H1 (cell line): ENCODE data around the gene ERGIC3. TPM values are rescaled to one million over a fixed set of nuclear protein-coding genes. Genes with fewer than 3 reads are reported as not detected.
A peak's percentile ranks its signal among the peaks of the same experiment; 100 is the strongest.

Source experiments
- CTCF ChIA-PET: fragments of 300-600 bp; sonication (Branson Sonifier 250); formaldehyde crosslinking; loops from one replicate; lab custom pipeline; 2021; ENCODE audit not compliant: partially characterized antibody; lab: Charles Lee
- POLR2A ChIA-PET: fragments of 300-600 bp; sonication (Branson Sonifier 250); formaldehyde crosslinking; loops from one replicate; lab custom pipeline; 2021; ENCODE audit warnings: inconsistent platforms; ENCODE audit not compliant: partially characterized antibody; lab: Charles Lee
- DNase-seq, 2 experiments: peaks; one replicate each; pipeline versions ENCODE4 v3.0.0 to v3.0.0-alpha.2; 2010 to 2022; ENCODE audit warnings: low spot score in 2 of 2, low read depth in 1 of 2, mixed read lengths in 1 of 2
- FAIRE-seq: peaks from 2 replicates; lab custom pipeline; 2011; peaks lifted over from hg19 to GRCh38; lab: Jason Lieb, UNC
- H2AFZ ChIP-seq: 2 replicates; pipeline ENCODE4 v1.8.1; 2012; ENCODE audit warnings: low read length, inconsistent platforms
- H2AK5ac ChIP-seq: 2 replicates; pipeline ENCODE4 v1.6.1; 2013; ENCODE audit warnings: low read depth, low read length
- H2BK120ac ChIP-seq: replicated peaks from 2 replicates; pipeline ENCODE3; 2013; ENCODE audit warnings: low read depth, low read length, inconsistent platforms
- H2BK12ac ChIP-seq: 2 replicates; pipeline ENCODE4 v1.6.1; 2013; ENCODE audit warnings: low read depth, low read length
- H2BK15ac ChIP-seq: 2 replicates; pipeline ENCODE4 v1.6.1; 2013; ENCODE audit warnings: low read length
- H2BK20ac ChIP-seq: 2 replicates; pipeline ENCODE4 v1.6.1; 2013; ENCODE audit warnings: low read length
- H2BK5ac ChIP-seq: 2 replicates; pipeline ENCODE4 v1.6.1; 2013; ENCODE audit warnings: low read depth, low read length
- H3K14ac ChIP-seq: 2 replicates; pipeline ENCODE4 v1.6.1; 2013; ENCODE audit warnings: inconsistent platforms; ENCODE audit not compliant: insufficient read length
- H3K18ac ChIP-seq: 2 replicates; pipeline ENCODE4 v1.6.1; 2013; ENCODE audit warnings: low read length; ENCODE audit errors: extremely low read depth
- H3K23ac ChIP-seq: 2 replicates; pipeline ENCODE4 v1.6.1; 2013; ENCODE audit warnings: inconsistent platforms; ENCODE audit not compliant: insufficient read length
- H3K23me2 ChIP-seq: 2 replicates; pipeline ENCODE4 v1.6.1; 2013; ENCODE audit warnings: low read depth, low read length
- H3K27ac ChIP-seq: 2 replicates; pipeline ENCODE4 v1.6.1; 2011; ENCODE audit warnings: low read depth, low read length, inconsistent platforms
- H3K27me3 ChIP-seq, 4 experiments: replicated peaks in 1 of 4; 1 replicate in 1 of 4; 2 replicates in 3 of 4; pipeline versions ENCODE4 v1.6.1 to v1.8.1; 2011 to 2013; ENCODE audit warnings: low read length in 3 of 4, mild to moderate bottlenecking in 3 of 4, inconsistent platforms in 2 of 4, mixed read lengths in 2 of 4, moderate library complexity in 1 of 4; ENCODE audit not compliant: control insufficient read depth in 3 of 4, insufficient read depth in 3 of 4; ENCODE audit errors: extremely low read depth in 1 of 4
- H3K36me3 ChIP-seq, 4 experiments: 2 replicates each; pipeline versions ENCODE4 v1.6.1 to v1.8.1; 2011 to 2013; ENCODE audit warnings: mild to moderate bottlenecking in 4 of 4, low read length in 3 of 4, moderate library complexity in 2 of 4, control low read depth in 1 of 4, inconsistent platforms in 1 of 4; ENCODE audit not compliant: insufficient read depth in 4 of 4, control insufficient read depth in 2 of 4
- H3K4ac ChIP-seq: replicated peaks from 2 replicates; pipeline ENCODE3; 2013; ENCODE audit warnings: low read length, low read depth, mixed read lengths, inconsistent platforms; ENCODE audit not compliant: insufficient read length
- H3K4me1 ChIP-seq, 4 experiments: replicated peaks in 1 of 4; 1 replicate in 1 of 4; 2 replicates in 3 of 4; pipeline versions ENCODE4 v1.6.1 to v1.8.1; 2011 to 2013; ENCODE audit warnings: low read length in 3 of 4, inconsistent platforms in 2 of 4, mixed read lengths in 1 of 4; ENCODE audit not compliant: insufficient read depth in 4 of 4, control insufficient read depth in 3 of 4
- H3K4me2 ChIP-seq, 2 experiments: 2 replicates each; pipeline versions ENCODE4 v1.6.1 to v1.8.1; 2011 to 2013; ENCODE audit warnings: low read depth in 2 of 2, low read length in 2 of 2, control low read depth in 1 of 2, inconsistent platforms in 1 of 2, mild to moderate bottlenecking in 1 of 2; ENCODE audit not compliant: insufficient read depth in 1 of 2
- H3K4me3 ChIP-seq, 4 experiments: fragments of 200-600, 300-600 bp in 1 of 4; sonication (generic), shearing (Covaris generic), sonication (Bioruptor Twin) in 1 of 4; 2 replicates each; pipeline versions ENCODE4 v1.5.1 to v1.8.1; 2011 to 2016; ENCODE audit warnings: low read length in 4 of 4, low read depth in 3 of 4, control low read depth in 2 of 4, inconsistent platforms in 2 of 4, mild to moderate bottlenecking in 2 of 4, mixed read lengths in 1 of 4, moderate library complexity in 1 of 4; ENCODE audit not compliant: insufficient read depth in 2 of 4; ENCODE audit errors: extremely low read depth in 1 of 4
- H3K56ac ChIP-seq: replicated peaks from 2 replicates; pipeline ENCODE3; 2013; ENCODE audit warnings: low read depth, mild to moderate bottlenecking, mixed read lengths, low read length, inconsistent platforms; ENCODE audit not compliant: insufficient read length
- H3K79me1 ChIP-seq: 2 replicates; pipeline ENCODE4 v1.6.1; 2013; ENCODE audit warnings: low read depth, low read length, control low read depth
- H3K79me2 ChIP-seq, 2 experiments: 2 replicates each; pipeline versions ENCODE4 v1.6.1 to v1.8.1; 2012 to 2013; ENCODE audit warnings: low read length in 2 of 2, mild to moderate bottlenecking in 2 of 2, inconsistent platforms in 1 of 2; ENCODE audit not compliant: insufficient read depth in 2 of 2, control insufficient read depth in 1 of 2
- H3K9ac ChIP-seq, 4 experiments: replicated peaks in 1 of 4; 1 replicate in 1 of 4; 2 replicates in 3 of 4; pipeline versions ENCODE4 v1.6.1 to v1.8.1; 2011 to 2013; ENCODE audit warnings: low read depth in 3 of 4, low read length in 3 of 4, control low read depth in 2 of 4, mild to moderate bottlenecking in 2 of 4, moderate library complexity in 2 of 4, inconsistent platforms in 1 of 4; ENCODE audit errors: extremely low read depth in 1 of 4
- H3K9me3 ChIP-seq, 2 experiments: 2 replicates each; pipeline versions ENCODE4 v1.6.1 to v1.8.1; 2012 to 2013; ENCODE audit warnings: mild to moderate bottlenecking in 2 of 2, moderate library complexity in 2 of 2, control low read depth in 1 of 2, inconsistent platforms in 1 of 2, low read depth in 1 of 2, low read length in 1 of 2, mixed read lengths in 1 of 2; ENCODE audit not compliant: insufficient read depth in 2 of 2
- H4K20me1 ChIP-seq, 2 experiments: replicated peaks in 1 of 2; 2 replicates each; pipeline versions ENCODE3 to v1.8.1; 2011 to 2013; ENCODE audit warnings: inconsistent platforms in 2 of 2, low read length in 2 of 2, mild to moderate bottlenecking in 1 of 2; ENCODE audit not compliant: insufficient read depth in 2 of 2, control insufficient read depth in 1 of 2
- H4K5ac ChIP-seq: 2 replicates; pipeline ENCODE4 v1.6.1; 2013; ENCODE audit warnings: low read length, low read depth, mixed read lengths, inconsistent platforms; ENCODE audit not compliant: insufficient read length
- H4K8ac ChIP-seq: 2 replicates; pipeline ENCODE4 v1.8.0; 2013; ENCODE audit warnings: mild to moderate bottlenecking, moderate library complexity, low read length, inconsistent platforms; ENCODE audit not compliant: insufficient read depth; ENCODE audit errors: extremely low read depth
- H4K91ac ChIP-seq: replicated peaks from 2 replicates; pipeline ENCODE3; 2013; ENCODE audit warnings: low read length, mixed read lengths, inconsistent platforms; ENCODE audit not compliant: insufficient read length
- CTBP2 ChIP-seq: IDR thresholded peaks from 2 replicates; pipeline ENCODE4 v1.7.0; 2011; ENCODE audit warnings: borderline replicate concordance, mild to moderate bottlenecking, moderate library complexity, mixed read lengths, low read length; ENCODE audit not compliant: insufficient read depth, insufficient read length
- GABPA ChIP-seq: IDR thresholded peaks from 2 replicates; pipeline ENCODE4 v1.6.1; 2011; ENCODE audit warnings: mild to moderate bottlenecking, low read length, moderate library complexity, borderline replicate concordance; ENCODE audit not compliant: insufficient read depth
- NRF1 ChIP-seq: IDR thresholded peaks from 2 replicates; pipeline ENCODE4 v1.6.1; 2011; ENCODE audit warnings: mild to moderate bottlenecking, low read depth, low read length, improper control_type of control experiment
- PHF8 ChIP-seq: fragments of 200-600 bp; sonication (generic); conservative IDR thresholded peaks from 2 replicates; pipeline ENCODE4 v1.7.1; 2012; ENCODE audit warnings: low read depth, mild to moderate bottlenecking, inconsistent platforms, low read length, moderate library complexity
- POU5F1 ChIP-seq: IDR thresholded peaks from 2 replicates; pipeline ENCODE4 v1.6.1; 2011; ENCODE audit warnings: low read depth, mild to moderate bottlenecking, low read length, moderate library complexity
- RAD21 ChIP-seq, 2 experiments: IDR thresholded peaks in 1 of 2; conservative IDR thresholded peaks in 1 of 2; 2 replicates each; pipeline ENCODE4 v1.6.1; 2011; ENCODE audit warnings: low read depth in 2 of 2, low read length in 2 of 2, improper control_type of control experiment in 1 of 2, inconsistent platforms in 1 of 2, mild to moderate bottlenecking in 1 of 2, moderate library complexity in 1 of 2
- SUZ12 ChIP-seq: fragments of 200-600 bp; sonication (generic); IDR thresholded peaks from 2 replicates; pipeline ENCODE4 v1.6.1; 2012; ENCODE audit warnings: mild to moderate bottlenecking, inconsistent platforms, low read length, moderate library complexity, mixed read lengths
- TAF7 ChIP-seq: optimal IDR thresholded peaks from 2 replicates; pipeline ENCODE3; 2011; ENCODE audit warnings: low read depth, mild to moderate bottlenecking, inconsistent platforms, low read length, moderate library complexity, borderline replicate concordance
- TBP ChIP-seq: IDR thresholded peaks from 2 replicates; pipeline ENCODE4 v1.6.1; 2011; ENCODE audit warnings: low read depth, low read length, improper control_type of control experiment
- WGBS, 2 experiments: shearing (Covaris generic) in 1 of 2; methylation state at CpG; one replicate each; pipeline versions ENCODE4 v1.1.6 to v1.1.7; 2013 to 2015; ENCODE audit warnings: low lambda C conversion rate in 2 of 2, mixed read lengths in 2 of 2, inconsistent platforms in 1 of 2, low coverage in 1 of 2, missing lambda C conversion rate in 1 of 2; ENCODE audit not compliant: insufficient replicate concordance in 2 of 2, insufficient coverage in 1 of 2, insufficient read length in 1 of 2; ENCODE audit errors: extremely low coverage in 1 of 2, missing lambda C conversion rate in 1 of 2; 5-methylcytosine and 5-hydroxymethylcytosine counted together
- polyA plus RNA-seq, 7 experiments: library from polyadenylated mRNA; depleted of rRNA in 3 of 7; stranded (reverse) in 5 of 7; unstranded in 2 of 7; fragments of >200 nt in 5 of 7; fragments of 200-250 nt in 2 of 7; gene quantifications; 1 replicate in 5 of 7; 2 replicates in 1 of 7; 4 replicates in 1 of 7; pipeline versions ENCODE4 v1.2.1 to v1.2.3, GENCODE V29; 2011 to 2013; ENCODE audit warnings: missing spikeins in 2 of 7, mixed read lengths in 2 of 7
- total RNA-seq: library from RNA; stranded (reverse); fragmentation: NEBNext Ultra II Directional; extraction: Animal tissue kit (Norgen Biotek cat#: 25700); gene quantifications from 2 replicates; pipeline ENCODE4 v1.2.1, GENCODE V29; 2021
- TF ChIP-seq, protein P1 (sequence below), 3 experiments: IDR thresholded peaks; 1 replicate in 2 of 3; 2 replicates in 1 of 3; pipeline versions ENCODE4 v1.5.1 to v1.6.1; 2011; ENCODE audit warnings: low read length in 3 of 3, mild to moderate bottlenecking in 3 of 3, inconsistent platforms in 2 of 3, low read depth in 1 of 3, moderate library complexity in 1 of 3; ENCODE audit not compliant: insufficient read depth in 1 of 3; ENCODE audit errors: control extremely low read depth in 1 of 3

Gene ERGIC3
- total and polyA plus RNA-seq, 2 of the 8 experiments (the other 6 are each of a cell fraction or from before 2014, with no cell fraction given): 178 to 341 TPM

GRCh38 chr20:35604449-35604747 lies 62.5 kb downstream of the ERGIC3 start:
- H3K14ac ChIP-seq: no peak overlapping the region
- DNase-seq: peak in 1 of 2 experiments; percentile 86
- ChIA-PET CTCF (interaction anchor here (0.6 to 8.3 kb wide), 19 partner anchors 9 to 292 kb away, joined by 3 to 121 read pairs (median 5); partner anchors contain the start of genes ERGIC3 and SPAG4), POLR2A (interaction anchor here (0.6 to 2.9 kb wide), 7 partner anchors 10 to 62 kb away, joined by 3 to 14 read pairs (median 6); partner anchors contain the start of genes ERGIC3 and SPAG4)
- H3K9me3 ChIP-seq: no peaks in the 10 kb centered on the region
- H3K79me1 ChIP-seq: no peaks in the 10 kb centered on the region
- no peak overlapping the region for H3K4me3 ChIP-seq
- H3K36me3 ChIP-seq: no peaks in the 10 kb centered on the region
- no peak overlapping the region for H2BK120ac ChIP-seq
- H3K9ac ChIP-seq: no peak overlapping the region
- no peak overlapping the region for H4K91ac ChIP-seq
- H3K56ac ChIP-seq: no peak overlapping the region
- no peak for FAIRE-seq
- no peak overlapping the region for H3K4ac ChIP-seq
- H3K18ac ChIP-seq: no peak overlapping the region
- H2AK5ac ChIP-seq: no peak overlapping the region
- H3K23ac ChIP-seq: no peak overlapping the region
- no peak overlapping the region for H2BK15ac ChIP-seq
- no peak overlapping the region for H3K4me2 ChIP-seq
- H2AFZ ChIP-seq: no peak overlapping the region
- H2BK20ac ChIP-seq: no peak overlapping the region
- 45% methylated on average over 4 of the region's 4 CpGs; no CpG with 5 or more reads in 1 of the 2 experiments for WGBS, 2 experiments
- no peaks in the 10 kb centered on the region for H4K20me1 ChIP-seq
- H3K27me3 ChIP-seq: peaks cover 6 to 42% (median 33%) of the 10 kb centered on the region in 4 experiments
- no peaks in the 10 kb centered on the region for H3K79me2 ChIP-seq
- H3K4me1 ChIP-seq: peaks cover 0 to 14% (median 7%) of the 10 kb centered on the region in 4 experiments; a peak in 4 of 7 replicates
- H4K5ac ChIP-seq: no peak overlapping the region
- H2BK5ac ChIP-seq: no peak overlapping the region
- no peak overlapping the region for H4K8ac ChIP-seq
- H3K23me2 ChIP-seq: peaks cover 11% of the 10 kb centered on the region; the same call in 1 of the 2 replicates
- no peak overlapping the region for H2BK12ac ChIP-seq
- no peak overlapping the region for H3K27ac ChIP-seq
- TF ChIP-seq NRF1 (no peak), SUZ12 (no peak), POU5F1 (no peak), GABPA (no peak), PHF8 (no peak), TAF7 (no peak), TBP (no peak), CTBP2 (peak; percentile 45), RAD21 (IDR thresholded peaks at IDR 0.05 in 1 of 2, conservative IDR thresholded peaks at IDR 0.05 in 1 of 2; ENCODE audit: low read depth in 2 of 2, low read length in 2 of 2) (peak; percentile 59 to 77)
- TF ChIP-seq, protein P1, sequence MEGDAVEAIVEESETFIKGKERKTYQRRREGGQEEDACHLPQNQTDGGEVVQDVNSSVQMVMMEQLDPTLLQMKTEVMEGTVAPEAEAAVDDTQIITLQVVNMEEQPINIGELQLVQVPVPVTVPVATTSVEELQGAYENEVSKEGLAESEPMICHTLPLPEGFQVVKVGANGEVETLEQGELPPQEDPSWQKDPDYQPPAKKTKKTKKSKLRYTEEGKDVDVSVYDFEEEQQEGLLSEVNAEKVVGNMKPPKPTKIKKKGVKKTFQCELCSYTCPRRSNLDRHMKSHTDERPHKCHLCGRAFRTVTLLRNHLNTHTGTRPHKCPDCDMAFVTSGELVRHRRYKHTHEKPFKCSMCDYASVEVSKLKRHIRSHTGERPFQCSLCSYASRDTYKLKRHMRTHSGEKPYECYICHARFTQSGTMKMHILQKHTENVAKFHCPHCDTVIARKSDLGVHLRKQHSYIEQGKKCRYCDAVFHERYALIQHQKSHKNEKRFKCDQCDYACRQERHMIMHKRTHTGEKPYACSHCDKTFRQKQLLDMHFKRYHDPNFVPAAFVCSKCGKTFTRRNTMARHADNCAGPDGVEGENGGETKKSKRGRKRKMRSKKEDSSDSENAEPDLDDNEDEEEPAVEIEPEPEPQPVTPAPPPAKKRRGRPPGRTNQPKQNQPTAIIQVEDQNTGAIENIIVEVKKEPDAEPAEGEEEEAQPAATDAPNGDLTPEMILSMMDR (IDR thresholded peaks at IDR 0.05; ENCODE audit: control extremely low read depth in 1 of 3, insufficient read depth in 1 of 3, low read depth in 1 of 3, low read length in 3 of 3): peak; percentile 80 to 89 (median 87)
